Renal cortical epithelial cell (primary cell): ENCODE results near the gene SKAP1. TPM values are rescaled to one million over a fixed set of nuclear protein-coding genes. Genes with fewer than 3 reads are reported as not detected.
"Not testable (repeated sequence)": the region's sequence is repeated elsewhere in the genome, so short reads cannot be mapped to it uniquely, and the experiment has no call there.

Experiments used
- DNase-seq: peaks from one replicate; pipeline ENCODE4 v3.0.0-alpha.2; 2011; ENCODE audit warnings: low read depth
- total RNA-seq: library from RNA; depleted of rRNA; stranded (reverse); fragments of >200 nt; gene quantifications from 2 replicates; pipeline ENCODE4 v1.2.3, GENCODE V29; 2014

The SKAP1 gene
- total RNA-seq, 1 donor from 2014 or later = 11.9 TPM

DNA sequence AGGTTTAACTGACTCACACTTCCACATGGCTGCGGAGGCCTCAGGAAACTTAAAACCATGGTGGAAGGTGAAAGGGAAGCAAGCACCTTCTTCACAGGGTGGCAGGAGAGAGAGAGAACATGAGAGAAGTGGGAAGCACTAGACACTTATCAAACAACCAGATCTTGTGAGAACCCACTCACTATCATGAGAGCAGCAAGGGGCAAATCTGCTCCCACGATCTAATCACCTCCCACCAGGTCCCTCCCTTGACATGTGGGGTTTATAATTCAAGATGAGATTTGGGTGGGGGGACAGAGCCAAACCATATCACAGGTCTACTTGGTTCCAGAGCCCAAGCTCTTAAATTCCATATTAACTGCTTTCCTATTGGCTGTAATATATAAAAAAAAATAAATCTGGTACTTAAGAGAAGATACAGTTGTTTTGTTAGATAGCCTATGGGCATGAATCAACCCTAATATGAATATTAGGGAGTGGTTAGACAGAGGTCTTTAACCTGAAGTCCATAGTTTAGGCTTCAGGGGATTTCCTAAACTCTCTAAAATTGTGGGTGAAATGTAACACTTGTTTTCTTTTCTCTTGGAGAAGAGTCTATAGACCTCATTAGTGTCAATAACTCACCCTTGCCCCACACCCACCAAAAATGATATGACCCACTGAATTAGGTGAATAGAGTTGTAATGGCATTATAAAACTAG lies 56.7 kb downstream of the SKAP1 start:
- DNase-seq = no peak

- DNase-seq = not testable (repeated sequence)
Observed at GRCh38 chr17:48368967-48369366, 61.0 kb downstream of the SKAP1 start.

GRCh38 chr17:48368352-48368908 lies 61.6 kb downstream of the SKAP1 start:
- no peak for DNase-seq

DNA sequence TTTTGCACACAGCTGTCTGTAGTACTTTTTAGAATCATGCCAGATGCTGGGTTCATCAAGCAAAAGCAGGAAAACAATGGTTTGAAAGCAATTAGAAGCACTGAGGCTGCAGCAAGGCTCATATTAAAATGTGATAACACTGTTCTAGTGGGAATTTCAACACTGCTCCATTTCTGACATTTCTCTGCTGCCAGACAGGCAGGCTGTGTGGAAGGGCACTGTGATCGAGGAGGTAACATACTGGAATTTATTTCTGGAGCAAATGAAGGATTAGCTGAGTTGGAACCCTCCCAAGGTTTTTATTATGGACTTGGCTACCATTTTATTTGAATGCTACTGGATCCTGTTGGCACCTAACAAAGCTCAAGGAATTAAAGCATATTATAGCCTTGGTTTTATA lies 66.9 kb downstream of the SKAP1 start:
- DNase-seq = no peak

- not testable (repeated sequence) for DNase-seq
Observed at GRCh38 chr17:48360861-48361633, 69.0 kb downstream of the SKAP1 start.

DNA sequence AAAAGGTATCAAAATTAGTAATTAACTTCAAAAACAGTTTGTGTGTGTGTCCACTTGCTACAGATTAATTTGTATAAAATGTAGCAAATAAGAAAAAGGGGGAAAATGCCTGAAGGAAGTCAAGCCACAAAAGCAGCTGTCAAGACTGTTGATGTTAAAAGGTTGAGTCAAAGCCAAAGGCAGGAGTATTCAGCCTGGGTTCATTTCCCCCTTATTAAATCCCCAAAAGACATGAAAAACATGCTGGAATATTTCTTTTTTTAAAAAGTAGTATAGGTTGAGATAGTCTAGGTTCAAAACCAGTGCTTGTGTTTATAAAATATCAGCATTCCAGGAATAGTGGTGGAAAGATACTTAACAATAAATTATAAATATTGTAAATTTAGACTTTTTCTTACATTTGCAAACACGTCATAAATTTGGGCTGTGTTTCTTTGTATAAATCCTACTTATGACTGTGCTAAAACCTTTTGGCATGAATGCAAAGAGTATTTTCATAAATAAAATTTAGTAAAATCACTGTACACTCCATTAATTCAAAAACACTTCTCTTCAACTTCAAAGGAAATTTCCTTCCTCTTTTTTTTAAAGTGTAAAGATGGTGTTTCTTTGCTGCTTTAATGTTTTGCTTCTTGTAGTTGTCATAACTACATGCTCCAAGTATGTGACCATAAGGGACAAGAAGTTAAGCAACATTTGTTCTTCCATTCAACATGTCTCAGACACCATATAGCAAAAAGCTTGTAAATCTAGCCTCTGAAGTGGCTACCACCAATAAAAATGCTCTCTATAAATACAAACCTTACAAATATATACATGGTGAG lies 72.0 kb downstream of the SKAP1 start:
- DNase-seq = no peak

DNA sequence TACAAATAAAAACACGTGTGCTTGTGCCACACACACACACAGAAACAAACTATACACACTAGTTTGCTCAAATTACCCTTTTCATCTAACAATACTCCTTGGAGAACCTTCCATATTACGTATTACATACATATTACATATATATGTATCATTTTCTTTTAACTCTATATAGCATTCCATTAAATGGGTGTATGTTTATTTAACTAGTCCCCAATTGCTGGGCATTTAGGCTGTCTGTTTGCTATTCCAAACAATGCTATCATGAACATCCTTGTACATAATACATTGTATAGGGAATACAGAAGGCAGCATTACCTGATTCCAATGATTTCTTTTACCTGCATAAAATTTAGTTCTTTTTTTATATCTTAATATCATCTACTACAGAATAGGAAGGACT lies 73.1 kb downstream of the SKAP1 start:
- DNase-seq = no peak

GRCh38 chr17:48352630-48353029 lies 77.4 kb downstream of the SKAP1 start:
- peak; percentile 44 for DNase-seq

- DNase-seq = peak; percentile 73
Observed at GRCh38 chr17:48351911-48352332, 78.1 kb downstream of the SKAP1 start.

GRCh38 chr17:48348352-48348751 lies 81.7 kb downstream of the SKAP1 start:
- DNase-seq = no peak

- no peak for DNase-seq
Observed at GRCh38 chr17:48347177-48347576, 82.8 kb downstream of the SKAP1 start.

GRCh38 chr17:48344251-48344650 lies 85.8 kb downstream of the SKAP1 start:
- peak; percentile 98 for DNase-seq

DNA sequence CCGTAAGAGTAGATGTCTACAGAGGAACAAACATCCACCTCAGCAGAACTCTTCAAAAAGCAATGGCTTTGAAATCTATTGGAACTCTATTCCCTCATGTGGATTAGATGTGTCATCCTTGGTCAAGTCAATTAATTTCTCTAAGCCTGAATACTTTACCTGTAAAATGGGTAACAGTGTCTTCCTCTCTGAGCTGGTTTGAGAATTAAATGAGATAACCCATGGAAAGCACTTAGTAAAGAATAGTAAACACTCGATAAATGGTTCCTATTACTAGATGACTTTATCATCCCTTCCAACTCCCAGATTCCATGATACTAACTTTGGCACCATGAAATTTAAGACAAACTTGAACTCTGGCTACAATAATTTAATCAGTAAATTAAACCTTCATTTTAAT lies 89.1 kb downstream of the SKAP1 start:
- no peak for DNase-seq

GRCh38 chr17:48338720-48339119 lies 91.3 kb downstream of the SKAP1 start:
- DNase-seq = no peak

GRCh38 chr17:48337903-48338302 lies 92.1 kb downstream of the SKAP1 start:
- not testable (repeated sequence) for DNase-seq

DNA sequence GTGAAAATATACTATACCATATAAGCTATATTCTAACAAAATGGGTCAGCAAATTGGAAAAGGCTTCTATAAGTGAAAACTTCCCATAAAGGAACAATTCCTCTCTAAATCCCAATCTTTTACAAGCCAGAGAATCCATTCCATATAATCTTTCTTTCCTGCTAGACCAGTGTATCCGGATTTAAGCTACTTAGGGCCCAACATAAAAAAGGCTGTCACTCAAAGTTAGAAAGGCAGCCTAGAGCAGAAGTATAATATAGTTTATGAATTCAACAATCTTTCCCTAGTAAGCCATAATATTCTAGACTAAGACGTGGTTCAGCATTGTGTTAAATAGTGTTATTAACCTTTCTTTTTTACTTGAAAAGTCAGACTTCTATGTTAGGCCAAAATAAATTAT lies 93.0 kb downstream of the SKAP1 start:
- DNase-seq = no peak

- peak; percentile 78 for DNase-seq
Observed at GRCh38 chr17:48335858-48336500, 94.0 kb downstream of the SKAP1 start.

DNA sequence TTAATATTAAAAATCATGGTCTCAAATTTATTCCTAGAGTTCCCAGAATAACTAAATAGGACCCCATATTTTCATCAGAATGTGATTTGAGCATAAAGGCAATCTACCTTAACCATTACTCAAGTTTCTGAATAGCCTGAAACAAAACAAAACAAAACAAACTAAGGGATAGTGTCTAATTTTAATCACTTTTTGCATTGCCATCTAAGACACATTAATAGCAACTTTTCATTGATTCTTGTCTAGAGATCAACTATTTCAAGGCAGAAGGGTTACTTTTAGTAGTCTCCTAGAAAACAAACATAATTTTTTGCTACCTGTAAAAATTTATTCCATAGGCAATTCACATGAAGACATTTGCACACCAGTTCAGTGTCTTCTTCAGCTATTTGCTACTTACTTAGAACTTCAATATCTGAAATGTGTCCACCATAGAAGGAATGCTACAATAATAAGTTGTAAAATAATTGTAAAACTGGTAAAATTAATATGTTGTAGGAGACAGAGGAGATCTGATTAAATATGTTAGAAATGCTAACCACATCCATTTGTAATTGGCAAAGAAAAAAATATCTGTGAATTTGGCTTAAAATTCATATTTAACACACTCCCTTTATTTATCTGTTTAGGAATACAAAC lies 94.7 kb downstream of the SKAP1 start:
- DNase-seq = no peak

- no peak for DNase-seq
Observed at GRCh38 chr17:48333034-48333530, 96.9 kb downstream of the SKAP1 start.

DNA sequence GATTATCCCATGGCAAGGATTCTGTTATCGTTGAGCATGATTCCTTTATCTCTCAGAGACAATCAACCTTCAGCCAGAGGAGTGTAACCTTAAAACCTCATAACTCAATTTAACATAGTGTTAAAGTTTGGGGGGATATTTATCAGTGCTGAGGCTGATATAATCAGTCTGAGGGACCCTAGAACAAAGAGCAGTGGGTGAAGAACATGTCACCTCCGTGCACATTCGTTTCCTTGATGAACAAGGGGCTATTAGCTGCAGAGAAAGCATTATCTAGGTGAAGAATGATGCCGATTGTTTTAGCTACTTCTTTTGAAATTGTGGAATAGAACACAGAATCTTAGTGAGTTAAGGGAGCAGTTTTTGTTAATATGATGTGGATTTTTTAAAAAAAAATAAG lies 99.1 kb downstream of the SKAP1 start:
- no peak for DNase-seq

- DNase-seq = peak; percentile 44
Observed at GRCh38 chr17:48330421-48330820, 99.6 kb downstream of the SKAP1 start.
